HG02588 (cell line): Measurements from ENCODE around the gene LGR6.
"Not testable (repeated sequence)": the region's sequence is repeated elsewhere in the genome, so short reads cannot be mapped to it uniquely, and the experiment has no call there.

ENCODE experiments used
- ATAC-seq: cut with Tn5 transposase; IDR thresholded peaks from one replicate; pipeline ENCODE4 v1.9.1; 2021; ENCODE audit warnings: mild to moderate bottlenecking, moderate library complexity; ENCODE audit not compliant: unreplicated experiment

Gene LGR6

GRCh38 chr1:202319381-202320080 lies 125.9 kb downstream of the LGR6 start:
- ATAC-seq: no peak

- no peak for ATAC-seq
These were observed 126.4 kb downstream of the LGR6 start for GRCh38 chr1:202320081-202320405.

GRCh38 chr1:202323731-202324130 lies 130.1 kb downstream of the LGR6 start:
- no peak for ATAC-seq

GRCh38 chr1:202324646-202325045 lies 131.0 kb downstream of the LGR6 start:
- ATAC-seq: no peak

- ATAC-seq: no peak
These were observed 136.3 kb downstream of the LGR6 start for GRCh38 chr1:202329891-202330290.

- no peak for ATAC-seq
These were observed 140.3 kb downstream of the LGR6 start for GRCh38 chr1:202333861-202334260.

GRCh38 chr1:202343652-202344349 lies 150.2 kb downstream of the LGR6 start:
- no peak for ATAC-seq

GRCh38 chr1:202348005-202348508 lies 154.5 kb downstream of the LGR6 start:
- no peak for ATAC-seq

GRCh38 chr1:202348509-202349205 lies 155.1 kb downstream of the LGR6 start, which contains the start of gene PPP1R12B:
TSS of gene PPP1R12B (plus strand) at chr1:202348699. CDS start at chr1:202348852, 153 bp downstream.
- peak; percentile 97 for ATAC-seq

DNA sequence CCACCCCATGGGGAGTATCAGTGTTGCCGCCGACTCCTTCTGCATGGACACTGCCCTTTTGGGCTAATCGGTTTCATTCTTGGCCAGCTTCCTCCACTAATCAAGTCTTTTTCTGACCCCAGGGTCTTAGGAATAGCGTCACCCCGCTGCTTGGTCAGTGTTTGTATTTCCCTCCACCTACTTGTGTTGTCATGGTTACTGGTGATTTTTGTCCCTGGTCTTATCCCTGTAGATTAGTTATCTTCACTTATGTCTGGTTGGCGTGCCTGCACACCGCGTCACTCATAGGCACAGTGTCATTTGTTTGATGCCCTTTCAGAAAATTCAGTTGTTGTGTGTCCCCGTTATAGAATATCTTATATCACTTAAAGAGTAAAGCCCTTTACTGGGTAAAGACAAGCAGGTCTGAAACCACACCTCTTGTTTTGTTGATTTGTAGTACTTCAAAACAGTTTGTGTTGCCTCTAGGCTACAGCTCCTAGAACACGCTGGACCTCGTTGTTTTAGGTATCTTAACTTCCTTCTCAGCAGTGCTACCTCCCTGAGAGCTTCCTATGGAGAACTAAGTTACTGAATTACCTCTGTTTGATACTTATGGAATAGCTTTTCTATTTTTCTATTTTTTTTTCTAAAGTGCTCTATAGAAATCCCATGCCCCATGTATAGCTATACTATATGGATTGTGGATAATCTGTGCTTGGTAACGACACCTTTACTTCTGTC lies 155.8 kb downstream of the LGR6 start:
- peak; percentile 3 for ATAC-seq

- no peak for ATAC-seq
These were observed 158.1 kb downstream of the LGR6 start for GRCh38 chr1:202351725-202352124.

GRCh38 chr1:202352583-202353197 lies 159.1 kb downstream of the LGR6 start:
- not testable (repeated sequence) for ATAC-seq

- no peak for ATAC-seq
These were observed 162.4 kb downstream of the LGR6 start for GRCh38 chr1:202355944-202356553.

- ATAC-seq: no peak
These were observed 163.9 kb downstream of the LGR6 start for GRCh38 chr1:202357506-202357905.

- no peak for ATAC-seq
These were observed 167.6 kb downstream of the LGR6 start for GRCh38 chr1:202361224-202361623.

GRCh38 chr1:202361701-202362100 lies 168.1 kb downstream of the LGR6 start:
- no peak for ATAC-seq

DNA sequence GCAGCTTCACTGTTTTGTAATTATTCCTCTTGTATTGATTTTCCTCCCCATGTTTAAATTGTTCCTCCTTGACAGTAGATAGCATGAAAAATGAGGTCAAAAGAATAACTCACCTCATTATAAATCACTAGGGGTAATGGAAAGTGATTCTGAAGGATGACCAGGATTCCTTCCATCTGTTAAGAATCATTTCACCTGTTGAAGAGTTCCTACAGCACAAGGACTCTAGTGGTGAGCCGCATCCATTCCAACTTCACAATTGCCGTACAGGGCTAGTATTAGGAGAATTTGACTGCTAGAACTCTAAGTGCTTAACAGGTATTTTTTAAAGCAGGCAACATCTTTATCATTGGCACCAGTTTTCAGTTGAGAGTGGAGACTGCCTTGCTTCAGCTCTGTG lies 168.6 kb downstream of the LGR6 start:
- no peak for ATAC-seq

DNA sequence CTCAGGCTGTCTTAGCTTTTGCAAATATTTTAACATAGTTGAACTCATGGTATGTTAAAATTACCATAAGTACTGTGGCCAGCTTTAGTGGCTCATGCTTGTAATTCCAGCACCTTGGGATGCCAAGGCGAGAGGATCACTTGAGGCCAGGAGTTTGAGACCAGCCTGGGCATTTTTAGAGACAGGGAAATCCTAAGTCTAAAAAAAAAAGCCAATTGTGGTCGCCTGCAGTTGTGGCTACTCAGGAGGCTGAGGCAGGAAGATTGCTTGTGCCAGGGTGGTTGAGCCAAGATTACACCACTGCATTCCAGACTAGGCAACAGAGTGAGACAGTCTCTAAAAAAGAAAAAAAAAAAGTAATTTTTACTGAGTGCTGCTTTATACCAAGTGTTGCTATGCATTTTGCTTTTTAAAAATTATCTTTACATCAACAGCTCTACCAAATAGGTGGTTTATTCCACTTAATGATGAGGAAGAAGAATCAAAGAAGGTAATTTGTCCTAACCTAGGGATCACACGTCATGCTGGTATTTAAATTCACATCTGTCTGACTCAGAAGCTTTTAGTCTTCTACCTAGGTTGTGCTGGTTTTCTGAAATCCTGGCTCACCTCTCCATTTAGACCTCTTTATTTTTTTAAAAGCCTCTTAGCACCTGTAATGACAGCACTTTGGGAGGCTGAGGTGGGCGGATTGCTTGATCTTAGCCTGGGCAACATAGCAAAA lies 171.7 kb downstream of the LGR6 start:
- ATAC-seq: no peak

DNA sequence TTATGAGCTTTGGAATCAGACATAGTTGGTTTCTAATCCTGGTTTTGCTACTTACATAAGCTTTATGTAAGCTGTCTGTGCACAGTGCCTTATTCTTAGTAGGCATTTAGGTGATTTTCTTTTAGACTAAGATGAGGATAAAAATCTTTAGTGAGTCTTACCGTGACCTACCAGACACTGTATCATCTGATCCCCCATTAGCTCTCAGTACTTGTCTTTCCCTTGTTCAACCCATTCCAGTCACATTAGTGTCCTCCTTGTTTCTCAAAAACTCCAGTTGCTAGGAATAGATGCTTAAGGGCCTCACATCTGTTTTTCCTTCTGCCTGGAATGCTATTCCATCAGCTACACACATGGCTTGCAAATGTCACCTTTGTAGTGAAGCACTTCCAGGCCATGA lies 173.7 kb downstream of the LGR6 start:
- ATAC-seq: no peak
